Thyroid gland (tissue), 4 donors: Measurements from ENCODE around the gene TMEM120A.

Experiments used
- CTCF ChIP-seq, 6 experiments: fragments of 200-600 bp in 3 of 6; fragments of 450-650 bp in 3 of 6; sonication (generic) in 3 of 6; IDR thresholded peaks; one replicate each; pipeline ENCODE4 v1.5.1; 2016 to 2019; ENCODE audit warnings: antibody characterized with exemption in 6 of 6, mild to moderate bottlenecking in 2 of 6, inconsistent platforms in 1 of 6, moderate library complexity in 1 of 6
- POLR2A ChIP-seq, 2 donors: fragments of 450-650 bp; IDR thresholded peaks; one replicate each; pipeline ENCODE4 v1.6.1; 2017; ENCODE audit warnings: antibody characterized with exemption in 2 of 2, mild to moderate bottlenecking in 2 of 2, moderate library complexity in 1 of 2

DNA sequence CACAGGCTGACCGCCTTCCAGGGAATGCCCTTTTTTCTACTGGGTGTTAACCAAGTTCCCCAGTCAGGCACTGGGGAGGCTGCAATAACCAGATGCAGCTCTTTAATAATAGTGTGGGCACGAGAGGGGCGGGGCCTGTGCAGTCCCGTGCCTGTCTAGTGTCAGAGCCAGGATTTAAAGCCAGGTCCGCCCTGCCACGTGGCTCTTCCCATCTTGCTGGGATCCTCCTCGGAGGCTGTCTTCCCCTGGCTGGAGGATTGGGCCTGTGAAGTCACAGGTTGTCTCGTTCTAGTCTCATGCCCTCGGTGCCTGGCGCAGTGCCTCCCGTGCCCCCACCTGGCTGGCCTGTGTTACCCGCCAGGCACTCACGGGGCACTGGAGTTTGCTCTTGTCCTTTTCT lies 25.2 kb downstream of the TMEM120A start:
- TF ChIP-seq POLR2A (IDR thresholded peaks at IDR 0.05) (no peak), CTCF (IDR thresholded peaks at IDR 0.05) (no peak)
